Measurements from ENCODE around the gene GDA. TPM values are rescaled to one million over a fixed set of nuclear protein-coding genes. Genes with fewer than 3 reads are reported as not detected.

The GDA gene
- total RNA-seq, 1 donor from 2014 or later = 0.22 TPM

DNA sequence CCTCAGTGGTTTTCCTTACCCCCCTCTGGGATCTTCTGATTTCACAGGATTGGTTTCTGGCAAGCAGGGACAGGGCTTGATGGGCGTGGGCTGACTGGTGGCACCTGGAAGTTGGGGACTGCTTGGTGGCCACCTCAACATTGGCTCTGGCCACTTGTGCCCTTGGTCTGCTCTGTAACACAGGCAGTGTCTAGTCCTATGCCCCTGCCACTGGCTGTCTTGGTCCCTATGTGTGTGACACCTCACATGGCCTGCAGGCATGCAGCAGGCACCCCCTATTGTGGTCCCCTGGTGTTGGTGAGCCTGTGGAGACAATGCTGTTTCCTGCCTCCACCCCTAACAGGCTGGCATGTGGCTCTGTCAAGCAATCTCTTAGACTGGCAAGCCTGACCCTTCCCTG, 71.3 kb downstream of the GDA start:
- H3K4me1 Mint-ChIP-seq = no peaks in the 10 kb centered on the region
- H3K36me3 Mint-ChIP-seq = no peaks in the 10 kb centered on the region
- H3K27ac Mint-ChIP-seq = no peak overlapping the region
- TF ChIP-seq, protein P1, sequence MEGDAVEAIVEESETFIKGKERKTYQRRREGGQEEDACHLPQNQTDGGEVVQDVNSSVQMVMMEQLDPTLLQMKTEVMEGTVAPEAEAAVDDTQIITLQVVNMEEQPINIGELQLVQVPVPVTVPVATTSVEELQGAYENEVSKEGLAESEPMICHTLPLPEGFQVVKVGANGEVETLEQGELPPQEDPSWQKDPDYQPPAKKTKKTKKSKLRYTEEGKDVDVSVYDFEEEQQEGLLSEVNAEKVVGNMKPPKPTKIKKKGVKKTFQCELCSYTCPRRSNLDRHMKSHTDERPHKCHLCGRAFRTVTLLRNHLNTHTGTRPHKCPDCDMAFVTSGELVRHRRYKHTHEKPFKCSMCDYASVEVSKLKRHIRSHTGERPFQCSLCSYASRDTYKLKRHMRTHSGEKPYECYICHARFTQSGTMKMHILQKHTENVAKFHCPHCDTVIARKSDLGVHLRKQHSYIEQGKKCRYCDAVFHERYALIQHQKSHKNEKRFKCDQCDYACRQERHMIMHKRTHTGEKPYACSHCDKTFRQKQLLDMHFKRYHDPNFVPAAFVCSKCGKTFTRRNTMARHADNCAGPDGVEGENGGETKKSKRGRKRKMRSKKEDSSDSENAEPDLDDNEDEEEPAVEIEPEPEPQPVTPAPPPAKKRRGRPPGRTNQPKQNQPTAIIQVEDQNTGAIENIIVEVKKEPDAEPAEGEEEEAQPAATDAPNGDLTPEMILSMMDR (IDR thresholded peaks at IDR 0.05; ENCODE audit: unreplicated experiment) = no peak
- no peak for DNase-seq (ENCODE audit: low spot score in 2 of 2, unreplicated experiment in 2 of 2)
- no peak overlapping the region for H3K4me3 Mint-ChIP-seq
- no peaks in the 10 kb centered on the region for H3K27me3 Mint-ChIP-seq (ENCODE audit: low read depth)
- H3K9me3 Mint-ChIP-seq = peaks cover 15% of the 10 kb centered on the region

DNA sequence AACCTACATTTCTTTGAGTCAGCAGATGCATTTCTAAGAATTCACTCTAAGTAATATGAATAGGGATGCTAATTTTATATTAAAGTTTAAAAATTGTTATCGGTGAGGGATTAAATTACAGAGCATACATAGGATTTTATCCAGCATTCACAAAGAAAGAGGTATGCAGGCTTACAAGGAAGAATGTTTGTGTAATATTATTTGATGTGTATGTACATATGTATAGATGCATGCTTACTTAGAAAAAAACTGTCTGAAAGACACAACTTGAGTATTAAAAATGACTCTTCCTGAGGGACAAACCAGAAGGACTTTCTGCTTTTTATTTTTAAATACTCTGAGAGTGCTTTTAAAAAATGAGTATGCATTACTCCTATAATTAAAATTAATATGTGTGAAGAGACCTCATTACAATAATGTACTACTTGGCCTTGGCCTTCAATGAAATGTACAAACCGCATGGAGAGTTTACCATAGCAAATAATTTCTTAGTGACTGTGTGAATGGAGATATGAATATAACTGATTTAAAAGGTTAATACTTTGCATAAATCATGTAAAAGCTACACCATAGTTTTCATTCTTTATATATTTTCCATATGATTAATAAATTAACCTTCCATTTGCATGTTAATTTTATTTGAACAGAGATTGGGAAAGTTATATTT, 77.0 kb downstream of the GDA start:
- Mint-ChIP-seq H3K4me3 (no peak overlapping the region), H3K36me3 (no peaks in the 10 kb centered on the region), H3K4me1 (no peaks in the 10 kb centered on the region), H3K9me3 (peaks cover 15% of the 10 kb centered on the region), H3K27ac (no peak overlapping the region), H3K27me3 (ENCODE audit: low read depth) (no peaks in the 10 kb centered on the region)
- TF ChIP-seq, protein P1 (IDR thresholded peaks at IDR 0.05; ENCODE audit: unreplicated experiment) = no peak
- no peak for DNase-seq (ENCODE audit: low spot score in 2 of 2, unreplicated experiment in 2 of 2)

DNA sequence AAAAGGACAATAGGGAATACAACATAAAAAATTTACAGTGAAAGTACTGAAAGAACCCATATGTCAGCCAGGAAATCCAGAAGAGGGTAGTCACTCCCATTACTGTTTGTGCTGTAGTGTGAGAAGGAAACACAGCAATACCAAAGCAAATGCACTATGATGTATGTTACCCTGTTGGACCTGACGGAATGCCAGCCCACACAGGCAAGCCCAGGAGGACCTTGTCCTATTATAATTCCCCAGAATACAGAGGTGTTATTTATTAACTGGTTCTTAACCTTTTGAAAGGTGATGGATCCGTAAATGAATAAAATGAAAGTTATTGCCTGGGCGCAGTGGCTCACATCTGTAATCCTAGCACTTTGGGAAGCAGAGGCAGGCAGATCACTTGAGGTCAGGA, 79.0 kb downstream of the GDA start:
- no peaks in the 10 kb centered on the region for H3K27me3 Mint-ChIP-seq (ENCODE audit: low read depth)
- H3K36me3 Mint-ChIP-seq = no peaks in the 10 kb centered on the region
- TF ChIP-seq, protein P1 (IDR thresholded peaks at IDR 0.05; ENCODE audit: unreplicated experiment) = no peak
- no peaks in the 10 kb centered on the region for H3K4me1 Mint-ChIP-seq
- H3K27ac Mint-ChIP-seq = no peak overlapping the region
- DNase-seq (ENCODE audit: low spot score in 2 of 2, unreplicated experiment in 2 of 2) = no peak
- H3K9me3 Mint-ChIP-seq = no peaks in the 10 kb centered on the region
- H3K4me3 Mint-ChIP-seq = no peak overlapping the region

DNA sequence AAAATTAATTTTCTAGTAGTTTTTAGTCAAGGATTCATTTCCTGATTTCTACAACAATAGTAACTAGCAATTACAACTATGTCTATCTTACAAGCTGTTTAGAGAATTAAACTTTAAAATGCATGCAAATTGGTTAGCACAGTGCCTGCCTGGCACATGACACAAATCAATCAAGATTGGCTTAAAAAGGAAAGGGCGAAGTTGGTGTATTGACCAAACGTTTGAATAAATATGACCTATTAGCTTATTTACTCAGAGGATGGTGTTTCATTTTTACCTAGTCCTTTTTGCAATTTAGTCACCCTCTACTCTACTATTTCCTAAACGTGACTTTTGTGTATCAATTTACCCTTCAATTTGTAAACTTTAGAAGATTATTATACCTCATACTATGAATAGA, 83.5 kb downstream of the GDA start:
- Mint-ChIP-seq H3K36me3 (no peaks in the 10 kb centered on the region), H3K9me3 (no peaks in the 10 kb centered on the region), H3K4me1 (peaks cover 4% of the 10 kb centered on the region), H3K27me3 (ENCODE audit: low read depth) (no peaks in the 10 kb centered on the region), H3K4me3 (no peak overlapping the region), H3K27ac (no peak overlapping the region)
- no peak for DNase-seq (ENCODE audit: low spot score in 2 of 2, unreplicated experiment in 2 of 2)
- TF ChIP-seq, protein P1 (IDR thresholded peaks at IDR 0.05; ENCODE audit: unreplicated experiment) = no peak

DNA sequence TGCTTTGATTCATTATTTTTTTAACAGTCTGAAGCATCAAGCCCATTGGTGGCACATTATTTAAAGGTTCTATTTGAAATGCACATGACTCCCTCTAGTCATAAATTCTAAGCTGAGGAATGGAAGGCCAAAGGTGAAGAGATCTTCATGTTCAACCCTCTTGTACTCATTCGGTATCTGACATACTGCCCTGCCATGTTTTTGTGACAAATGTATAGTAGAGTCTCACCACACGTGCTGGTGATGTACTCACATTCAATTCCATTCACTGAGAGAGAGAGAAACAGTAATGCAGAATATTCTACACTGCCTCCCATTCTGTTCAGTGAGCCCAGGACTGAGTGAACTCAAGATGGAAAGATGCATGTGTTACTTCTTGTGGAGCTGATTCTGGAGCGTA, 98.3 kb downstream of the GDA start:
- Mint-ChIP-seq H3K27me3 (ENCODE audit: low read depth) (peaks cover 33% of the 10 kb centered on the region), H3K4me3 (no peak overlapping the region), H3K4me1 (peaks cover 5% of the 10 kb centered on the region), H3K9me3 (no peaks in the 10 kb centered on the region), H3K36me3 (no peaks in the 10 kb centered on the region), H3K27ac (no peak overlapping the region)
- no peak for DNase-seq (ENCODE audit: low spot score in 2 of 2, unreplicated experiment in 2 of 2)
- TF ChIP-seq, protein P1 (IDR thresholded peaks at IDR 0.05; ENCODE audit: unreplicated experiment) = no peak

DNA sequence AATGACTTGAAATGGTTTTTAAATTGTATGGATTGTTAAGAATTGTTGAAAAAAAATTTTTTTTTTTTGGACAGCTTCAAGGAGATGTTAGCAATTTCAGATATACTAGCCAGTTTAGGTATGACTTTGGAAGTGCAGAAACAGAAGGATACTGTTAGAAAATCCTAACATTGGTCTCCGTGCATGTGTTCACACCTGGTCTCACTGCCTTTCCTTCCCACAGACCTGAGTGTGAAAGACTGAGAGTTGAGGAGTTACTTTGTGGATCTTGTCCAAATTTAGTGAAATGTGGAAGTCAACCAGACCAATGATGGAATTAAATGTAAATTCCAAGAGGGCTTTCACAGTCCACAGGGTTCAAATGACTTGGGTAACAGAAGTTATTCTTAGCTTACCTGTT, 102.3 kb downstream of the GDA start:
- no peak for DNase-seq (ENCODE audit: low spot score in 2 of 2, unreplicated experiment in 2 of 2)
- Mint-ChIP-seq H3K27me3 (ENCODE audit: low read depth) (peaks cover 32% of the 10 kb centered on the region), H3K36me3 (no peaks in the 10 kb centered on the region), H3K9me3 (no peaks in the 10 kb centered on the region), H3K27ac (no peak overlapping the region), H3K4me1 (peaks cover 10% of the 10 kb centered on the region), H3K4me3 (no peak overlapping the region)
- TF ChIP-seq, protein P1 (IDR thresholded peaks at IDR 0.05; ENCODE audit: unreplicated experiment) = no peak

All from mesothelial cell of epicardium (in vitro differentiated cells).